GM18868 (cell line): ENCODE measurements around the gene KCNMB2.
A peak's percentile ranks its signal among the peaks of the same experiment; 100 is the strongest.

Experiments
- ATAC-seq: cut with Tn5 transposase; IDR thresholded peaks from one replicate; pipeline ENCODE4 v1.9.1; 2021; ENCODE audit warnings: mild to moderate bottlenecking, moderate library complexity; ENCODE audit not compliant: unreplicated experiment

The KCNMB2 gene

GRCh38 chr3:178685591-178685906, 149.3 kb downstream of the KCNMB2 start:
- ATAC-seq, result no peak

DNA sequence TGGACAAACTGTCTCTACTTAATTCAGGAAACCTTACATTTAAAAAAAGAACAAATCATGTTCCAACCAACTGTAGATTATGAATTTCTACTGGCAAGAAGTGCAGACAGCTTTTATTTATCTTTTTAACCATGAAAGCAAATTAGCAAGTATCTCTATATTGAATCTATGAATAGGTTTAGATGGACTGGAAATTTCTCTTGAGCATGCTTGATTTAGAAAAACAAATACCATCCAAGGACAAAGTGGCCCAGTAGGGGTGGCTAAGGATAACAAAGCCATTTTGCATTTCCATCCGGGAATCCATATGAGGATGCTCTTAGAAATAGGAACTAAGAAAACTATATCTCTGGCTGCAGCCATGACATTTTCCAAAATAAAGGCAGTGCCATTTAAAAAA, 150.6 kb downstream of the KCNMB2 start:
- no peak for ATAC-seq

GRCh38 chr3:178690571-178690970, 154.3 kb downstream of the KCNMB2 start:
- no peak for ATAC-seq

DNA sequence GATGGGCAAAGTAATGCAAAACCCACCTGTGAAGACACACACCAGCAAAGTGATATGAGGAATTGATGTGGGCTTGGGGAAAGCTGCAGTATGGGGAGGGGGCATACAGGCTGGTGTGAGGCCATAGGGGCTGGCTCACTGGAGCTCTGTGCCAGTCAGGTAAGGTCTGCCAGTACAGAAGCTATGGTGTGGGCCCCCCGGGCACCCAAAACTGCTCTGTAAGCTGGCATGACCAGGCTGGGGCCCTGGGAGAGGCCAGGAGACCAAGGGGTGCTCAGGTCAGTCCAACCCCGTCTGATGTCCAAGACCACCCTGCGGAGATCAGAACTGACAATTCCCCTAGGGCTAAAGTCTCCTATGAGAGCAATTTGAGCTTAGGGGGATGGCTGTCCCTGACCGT, 163.1 kb downstream of the KCNMB2 start:
- no peak for ATAC-seq

DNA sequence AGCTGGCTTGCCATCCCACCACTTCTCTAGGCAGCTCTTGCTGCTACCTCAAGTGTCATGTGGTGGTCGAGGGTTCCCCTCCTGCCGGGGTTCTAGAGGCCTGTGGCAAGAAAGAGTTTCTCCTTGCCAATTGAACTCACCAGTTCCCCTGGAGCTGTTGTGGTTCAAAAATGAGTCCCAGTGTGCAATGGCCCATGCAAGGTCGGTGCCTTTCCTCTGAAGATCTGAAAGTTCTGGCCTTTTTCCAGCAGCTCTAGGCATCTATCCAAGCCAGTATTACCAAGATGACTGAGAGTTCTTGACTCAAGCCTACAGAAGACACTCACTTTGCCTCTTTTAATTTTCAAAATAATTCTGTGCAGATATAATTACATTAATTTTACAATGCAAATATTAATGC, 163.6 kb downstream of the KCNMB2 start:
- peak; percentile 53 for ATAC-seq

GRCh38 chr3:178703268-178703975, 167.2 kb downstream of the KCNMB2 start:
- no peak for ATAC-seq

- no peak for ATAC-seq
Measured at GRCh38 chr3:178705925-178706324, 169.7 kb downstream of the KCNMB2 start.

DNA sequence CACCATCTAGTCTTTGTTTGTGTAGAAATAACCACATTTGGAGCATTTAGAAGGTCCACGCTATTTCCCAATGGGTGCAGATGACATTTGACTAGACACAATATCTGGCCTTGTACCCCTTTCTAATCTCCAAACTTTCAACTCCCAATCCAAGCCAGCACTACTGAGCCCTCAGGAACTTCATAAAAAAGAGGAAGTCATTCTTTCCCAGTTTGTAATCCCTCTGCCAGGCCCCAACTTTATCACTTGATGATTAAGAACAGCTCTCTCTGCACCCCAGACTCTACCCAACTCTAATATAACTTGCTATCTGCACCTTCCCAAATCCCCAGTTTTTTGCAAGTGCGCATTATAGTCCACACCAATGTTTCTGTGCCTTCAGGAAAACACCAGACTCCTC, 170.2 kb downstream of the KCNMB2 start:
- no peak for ATAC-seq

DNA sequence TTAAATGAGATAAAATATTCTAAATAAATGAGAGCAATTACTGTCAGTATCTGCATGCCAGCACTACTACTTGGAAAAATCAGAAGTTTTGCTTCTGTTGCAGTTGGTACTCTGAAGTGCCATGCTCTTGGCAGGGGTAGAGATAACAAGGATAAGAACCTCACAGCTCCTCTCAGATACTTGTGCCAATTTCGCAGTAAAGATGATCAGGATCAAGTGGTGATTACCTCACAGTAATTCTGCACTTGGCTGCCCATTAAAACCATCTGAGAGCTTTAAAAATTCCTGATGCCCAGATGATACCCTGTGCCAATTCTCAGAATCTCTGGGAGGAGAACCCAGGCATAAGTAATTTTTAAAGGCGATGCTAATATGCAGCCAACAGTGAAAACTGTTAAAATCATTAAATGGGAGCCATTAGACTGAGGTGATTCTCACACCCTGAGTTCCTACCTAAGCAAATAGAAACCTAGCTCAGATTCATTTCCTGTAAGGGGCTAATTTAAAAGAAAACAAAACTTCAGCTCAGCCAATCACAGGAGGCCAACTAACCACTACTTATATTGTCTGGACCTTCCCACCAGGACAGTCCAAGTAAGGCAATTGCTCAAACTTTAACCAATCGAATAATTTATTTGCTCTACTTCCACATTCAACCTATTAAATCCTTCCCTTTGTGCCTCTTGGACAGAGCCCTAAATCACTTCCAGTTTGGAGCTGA, 171.2 kb downstream of the KCNMB2 start:
- peak; percentile 49 for ATAC-seq

GRCh38 chr3:178709051-178709450, 172.8 kb downstream of the KCNMB2 start:
- no peak for ATAC-seq

- no peak for ATAC-seq
Measured at GRCh38 chr3:178711753-178712152, 175.5 kb downstream of the KCNMB2 start.

DNA sequence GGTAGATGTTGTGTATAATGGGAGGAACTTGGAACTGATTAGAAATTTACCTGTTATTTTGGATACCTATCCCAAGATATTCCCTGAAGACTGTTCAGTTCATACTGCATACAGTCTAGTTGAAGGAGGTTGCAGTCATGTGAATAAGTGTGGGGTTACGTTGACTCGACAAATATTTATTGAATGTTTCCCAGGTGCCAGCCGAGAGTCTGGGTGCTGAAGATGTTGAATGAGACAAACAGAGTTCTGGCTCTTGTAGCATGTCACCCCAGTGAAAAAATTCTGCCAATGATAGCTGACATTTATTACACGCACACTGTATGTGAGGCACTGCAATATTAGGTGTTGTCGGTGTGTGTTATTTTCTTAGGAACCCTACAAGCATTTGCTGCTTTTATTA, 176.0 kb downstream of the KCNMB2 start:
- ATAC-seq, result no peak

DNA sequence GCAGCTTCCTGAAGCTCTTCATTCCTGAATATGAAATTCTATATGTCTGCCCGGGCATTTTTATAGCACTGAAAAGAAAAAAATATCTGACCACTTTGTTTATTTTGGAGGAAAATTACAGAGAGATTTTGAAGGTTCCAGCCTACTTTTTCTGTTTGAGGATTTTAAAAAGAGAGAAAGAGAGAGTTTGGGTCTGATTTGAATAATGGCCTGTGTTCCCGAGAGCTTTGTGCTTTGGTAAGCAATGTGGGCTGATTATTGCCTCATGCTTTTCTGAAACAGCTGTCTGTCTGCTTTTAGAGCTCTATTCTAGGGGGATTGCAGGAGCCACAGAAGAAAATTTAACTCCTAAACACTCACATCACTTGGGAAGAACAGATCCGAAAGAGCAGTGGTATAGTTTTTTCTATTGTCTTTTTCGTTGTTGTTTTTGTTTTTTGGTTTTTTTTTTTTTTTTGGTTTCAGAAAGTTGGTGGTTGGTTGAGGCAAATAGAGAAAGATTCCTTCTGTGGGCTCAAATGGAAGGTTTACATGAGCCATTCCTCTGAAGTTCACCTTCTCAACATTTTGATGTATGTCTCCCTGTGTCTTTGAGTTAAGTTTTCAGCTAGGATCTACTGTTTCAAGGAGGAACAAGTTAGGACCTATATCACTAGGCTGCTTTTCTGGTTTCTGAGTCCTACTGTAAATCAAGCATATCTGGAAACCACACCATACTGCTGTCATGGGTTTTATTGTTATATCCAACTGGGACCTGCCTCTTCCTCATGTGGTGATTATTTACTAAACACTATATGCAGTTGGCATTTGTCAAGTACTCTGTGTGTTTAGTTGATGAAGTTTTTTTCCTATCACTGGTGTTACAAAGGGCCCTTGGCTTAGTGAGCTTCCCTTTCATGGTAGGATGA, 178.9 kb downstream of the KCNMB2 start:
- no peak for ATAC-seq

GRCh38 chr3:178718995-178719635, 182.9 kb downstream of the KCNMB2 start:
- ATAC-seq, result no peak

DNA sequence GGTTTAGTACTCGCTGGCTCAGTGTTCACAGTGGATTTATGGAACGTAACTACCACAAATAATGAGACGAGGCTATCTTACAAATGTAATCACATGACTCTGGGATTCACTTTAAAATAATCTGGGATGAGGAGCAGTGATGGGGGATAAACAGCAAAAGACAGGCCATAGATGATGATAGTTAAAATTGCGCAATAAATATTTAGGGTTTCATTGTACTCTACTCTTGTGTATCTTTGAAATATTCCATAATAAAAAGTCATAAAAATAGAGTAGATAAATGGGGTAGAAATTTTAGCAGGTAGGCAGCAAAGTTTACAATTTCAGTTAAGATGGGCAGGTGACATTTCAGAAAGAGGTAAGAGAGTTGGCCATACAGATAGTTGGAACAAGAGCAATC, 196.6 kb downstream of the KCNMB2 start:
- ATAC-seq, result no peak

- no peak for ATAC-seq
Measured at GRCh38 chr3:178735032-178735674, 198.9 kb downstream of the KCNMB2 start.

GRCh38 chr3:178736300-178736699, 200.1 kb downstream of the KCNMB2 start:
- ATAC-seq, result no peak

DNA sequence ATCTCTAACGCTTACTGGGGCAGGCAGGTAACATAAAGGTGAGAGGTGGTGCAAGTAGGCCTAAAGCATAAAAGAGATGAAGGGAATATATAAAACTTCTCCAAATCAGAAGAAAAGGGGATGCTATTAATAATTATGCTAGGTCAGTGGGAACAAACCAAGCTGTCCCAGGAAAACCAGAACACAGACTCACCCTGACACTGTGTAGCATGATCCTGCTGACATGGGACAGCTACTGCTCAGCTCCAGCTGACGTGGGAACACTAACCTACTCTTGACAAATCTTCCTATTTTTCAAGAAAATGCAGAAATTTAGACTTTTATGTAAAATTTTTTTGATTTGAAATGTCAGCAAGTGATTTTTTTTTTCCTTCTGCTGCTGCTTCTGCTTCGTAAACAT, 203.5 kb downstream of the KCNMB2 start:
- ATAC-seq, result no peak

GRCh38 chr3:178741020-178741419, 204.8 kb downstream of the KCNMB2 start:
- no peak for ATAC-seq

- no peak for ATAC-seq
Measured at GRCh38 chr3:178743297-178743696, 207.1 kb downstream of the KCNMB2 start.
